B cell (primary cell): ENCODE data around the gene EFNA2. TPM values are rescaled to one million over a fixed set of nuclear protein-coding genes. Genes with fewer than 3 reads are reported as not detected.
"Not testable (repeated sequence)": the region's sequence is repeated elsewhere in the genome, so short reads cannot be mapped to it uniquely, and the experiment has no call there.

Experiments
- ATAC-seq: fragments of 200-7000 bp; cut with Tn5 transposase; one replicate; pipeline ENCODE4 v1.10.0; 2021; ENCODE audit warnings: low read depth, mild to moderate bottlenecking, moderate number of reproducible peaks, moderate library complexity
- CTCF ChIA-PET: fragments of 350-600 bp; sonication (Branson Sonifier 250); formaldehyde crosslinking; loops from one replicate; lab custom pipeline; 2021; ENCODE audit warnings: antibody characterized with exemption, inconsistent platforms; lab: Charles Lee
- POLR2A ChIA-PET: fragments of 350-600 bp; sonication (Branson Sonifier 250); formaldehyde crosslinking; loops from one replicate; lab custom pipeline; 2021; ENCODE audit warnings: antibody characterized with exemption; lab: Charles Lee
- DNase-seq: peaks from one replicate; pipeline ENCODE4 v3.0.0; 2013
- H2AFZ ChIP-seq: 2 replicates; pipeline ENCODE4 v1.6.1; 2012; ENCODE audit warnings: mild to moderate bottlenecking, low read depth, low read length; ENCODE audit not compliant: insufficient read depth, poor library complexity, severe bottlenecking
- H3K27ac ChIP-seq, 2 donors: 1 replicate in 1 of 2; 2 replicates in 1 of 2; pipeline ENCODE4 v1.5.1; 2012 to 2013; ENCODE audit warnings: low read length in 2 of 2, mild to moderate bottlenecking in 2 of 2, moderate library complexity in 1 of 2
- H3K27me3 ChIP-seq, 4 experiments: fragments of 200-600 bp in 1 of 4; sonication (generic) in 1 of 4; replicated peaks in 1 of 4; 1 replicate in 2 of 4; 2 replicates in 2 of 4; pipeline versions ENCODE4 v1.6.1 to v1.7.0; 2013 to 2016; ENCODE audit warnings: low read length in 3 of 4, mild to moderate bottlenecking in 2 of 4, mixed read lengths in 1 of 4, moderate library complexity in 1 of 4; ENCODE audit not compliant: insufficient read depth in 4 of 4, control insufficient read depth in 3 of 4; ENCODE audit errors: control extremely low read depth in 1 of 4
- H3K36me3 ChIP-seq, 2 experiments: replicated peaks in 1 of 2; 1 replicate in 1 of 2; 2 replicates in 1 of 2; pipeline versions ENCODE4 v1.6.1 to v1.7.1; 2013; ENCODE audit warnings: low read length in 1 of 2; ENCODE audit not compliant: insufficient read depth in 2 of 2, control insufficient read depth in 1 of 2; ENCODE audit errors: control extremely low read depth in 1 of 2, extremely low read depth in 1 of 2
- H3K4me1 ChIP-seq, 2 donors: fragments of 200-600 bp in 1 of 2; sonication (generic) in 1 of 2; 1 replicate in 1 of 2; 2 replicates in 1 of 2; pipeline versions ENCODE4 v1.5.1 to v1.6.1; 2013 to 2017; ENCODE audit warnings: low read length in 2 of 2; ENCODE audit not compliant: control insufficient read depth in 2 of 2, insufficient read depth in 2 of 2
- H3K4me2 ChIP-seq: replicated peaks from 2 replicates; pipeline ENCODE3; 2012; ENCODE audit warnings: mild to moderate bottlenecking, low read depth, low read length; ENCODE audit not compliant: poor library complexity, severe bottlenecking
- H3K4me3 ChIP-seq, 5 experiments: fragments of 200-600 bp in 1 of 5; sonication (generic) in 1 of 5; 1 replicate in 3 of 5; 2 replicates in 2 of 5; pipeline versions ENCODE4 v1.5.1 to v1.7.0; 2011 to 2016; ENCODE audit warnings: low read length in 4 of 5, mild to moderate bottlenecking in 4 of 5, low read depth in 2 of 5, control low read depth in 1 of 5, moderate library complexity in 1 of 5; ENCODE audit not compliant: insufficient read depth in 1 of 5; ENCODE audit errors: control extremely low read depth in 1 of 5, extremely low read depth in 1 of 5
- H3K79me2 ChIP-seq: fragments of 200-600 bp; sonication (generic); one replicate; pipeline ENCODE4 v1.6.0; 2016; ENCODE audit warnings: low read length; ENCODE audit not compliant: control insufficient read depth, insufficient read depth
- H3K9ac ChIP-seq: fragments of 200-600 bp; sonication (generic); 2 replicates; pipeline ENCODE4 v1.6.1; 2017; ENCODE audit warnings: mild to moderate bottlenecking, low read length, moderate library complexity
- H3K9me3 ChIP-seq, 3 donors: one replicate each; pipeline versions ENCODE4 v1.6.1 to v1.7.1; 2013; ENCODE audit warnings: low read length in 2 of 3; ENCODE audit not compliant: control insufficient read depth in 2 of 3, insufficient read depth in 1 of 3; ENCODE audit errors: control extremely low read depth in 1 of 3
- H4K20me1 ChIP-seq: 2 replicates; pipeline ENCODE4 v1.6.0; 2012; ENCODE audit warnings: mild to moderate bottlenecking, low read length; ENCODE audit not compliant: insufficient read depth, control insufficient read depth, poor library complexity, severe bottlenecking
- H3K27ac Mint-ChIP-seq: one replicate; pipeline ENCODE4 v1.8.0; 2021; ENCODE audit warnings: mixed read lengths
- H3K27me3 Mint-ChIP-seq: one replicate; pipeline ENCODE4 v1.8.0; 2021; ENCODE audit warnings: mixed read lengths
- H3K4me1 Mint-ChIP-seq: one replicate; pipeline ENCODE4 v1.8.0; 2021; ENCODE audit warnings: mixed read lengths
- H3K4me3 Mint-ChIP-seq: one replicate; pipeline ENCODE4 v1.8.0; 2021; ENCODE audit warnings: mixed read lengths
- H3K9me3 Mint-ChIP-seq: one replicate; pipeline ENCODE4 v1.8.0; 2022; ENCODE audit warnings: mixed read lengths; ENCODE audit not compliant: insufficient read depth
- CTCF ChIP-seq: fragments of 200-600 bp; IDR thresholded peaks from one replicate; pipeline ENCODE4 v1.8.0; 2022; ENCODE audit warnings: antibody characterized with exemption, mild to moderate bottlenecking
- EZH2 ChIP-seq: IDR thresholded peaks from 2 replicates; pipeline ENCODE4 v1.6.1; 2012; ENCODE audit warnings: borderline replicate concordance, low read depth, mild to moderate bottlenecking, moderate library complexity, low read length; ENCODE audit not compliant: insufficient read depth, poor library complexity, severe bottlenecking
- WGBS: methylation state at CpG from one replicate; pipeline ENCODE4 v1.1.5; 2013; ENCODE audit warnings: missing lambda C conversion rate; ENCODE audit not compliant: insufficient coverage; 5-methylcytosine and 5-hydroxymethylcytosine counted together
- intact Hi-C: fragments of 100-400 bp; cut with micrococcal nuclease; formaldehyde crosslinking; loops from one replicate; pipeline ENCODE4 v1.10.0; 2022
- polyA plus RNA-seq: library from polyadenylated mRNA; depleted of rRNA; stranded (reverse); fragments of >200 nt; gene quantifications from 2 replicates; pipeline ENCODE4 v1.2.3, GENCODE V29; 2012
- total RNA-seq, 2 donors: library from RNA; stranded (reverse); fragments of 120-200 nt in 1 of 2; gene quantifications; 1 replicate in 1 of 2; 2 replicates in 1 of 2; pipeline versions ENCODE4 v1.2.3 to v1.2.4, GENCODE V29; 2013 to 2022

EFNA2 gene
- total and polyA plus RNA-seq, 2 donors (not counting 1 experiment from before 2014, with no cell fraction given): not detected

DNA sequence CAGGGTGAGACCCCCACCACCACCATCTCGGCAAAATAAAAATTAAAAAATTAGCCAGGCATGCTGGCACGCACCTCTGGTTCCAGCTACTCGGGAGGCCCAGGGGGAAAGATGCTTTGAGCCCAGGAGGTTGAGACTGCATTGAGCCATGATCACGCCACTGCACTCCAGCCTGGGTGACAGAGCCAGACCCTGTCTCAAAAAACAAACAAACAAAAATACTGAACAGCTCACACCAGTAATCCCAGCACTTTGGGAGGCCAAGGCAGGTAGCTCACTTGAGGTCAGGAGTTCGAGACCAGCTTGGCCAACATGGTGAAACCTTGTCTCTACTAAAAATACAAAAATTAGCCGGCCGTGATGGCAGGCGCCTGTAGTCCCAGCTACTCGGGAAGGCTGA, 19.7 kb downstream of the EFNA2 start:
- H3K4me3 ChIP-seq, DNase-seq, intact Hi-C loops, H2AFZ ChIP-seq, H3K4me2 ChIP-seq, H3K79me2 ChIP-seq, H3K4me3 Mint-ChIP-seq, H3K9me3 ChIP-seq, H3K36me3 ChIP-seq, H4K20me1 ChIP-seq, H3K27ac Mint-ChIP-seq, POLR2A ChIA-PET, H3K4me1 ChIP-seq, ATAC-seq, H3K27ac ChIP-seq, H3K4me1 Mint-ChIP-seq, H3K27me3 ChIP-seq, H3K9me3 Mint-ChIP-seq, H3K27me3 Mint-ChIP-seq, H3K9ac ChIP-seq: not testable (repeated sequence)
- CTCF ChIA-PET: interaction anchor here (1.1 kb wide), 1 partner anchor 9 kb away, joined by 3 read pairs; no protein-coding TSS in a partner anchor
- WGBS: 90% methylated on average over 2 of the region's 9 CpGs

GRCh38 chr19:1307320-1307719, 21.6 kb downstream of the EFNA2 start:
- POLR2A ChIA-PET: no interaction called here
- H3K4me2 ChIP-seq: no peak overlapping the region
- CTCF ChIA-PET: no interaction called here
- H3K4me3 ChIP-seq: no peak overlapping the region
- H3K9me3 ChIP-seq: no peaks in the 10 kb centered on the region
- no peak for TF ChIP-seq CTCF
- TF ChIP-seq EZH2: no peak
- ATAC-seq (no peak), DNase-seq (no peak)
- Mint-ChIP-seq H3K27ac (no peak overlapping the region), H3K4me1 (peaks cover 5% of the 10 kb centered on the region), H3K27me3 (no peaks in the 10 kb centered on the region), H3K9me3 (no peaks in the 10 kb centered on the region), H3K4me3 (no peak overlapping the region)
- H3K79me2 ChIP-seq: no peaks in the 10 kb centered on the region
- intact Hi-C loops: no loop called here
- H3K27ac ChIP-seq: no peak overlapping the region
- peaks cover 0 to 2% (median 0%) of the 10 kb centered on the region in 4 experiments for H3K27me3 ChIP-seq
- 95% methylated on average over 36 of the region's 38 CpGs for WGBS
- no peaks in the 10 kb centered on the region for H4K20me1 ChIP-seq
- H3K9ac ChIP-seq: no peak overlapping the region
- H3K4me1 ChIP-seq: no peaks in the 10 kb centered on the region
- H2AFZ ChIP-seq: no peak overlapping the region
- no peaks in the 10 kb centered on the region for H3K36me3 ChIP-seq
